ENCODE data around the gene SPAG7. TPM values are rescaled to one million over a fixed set of nuclear protein-coding genes. Genes with fewer than 3 reads are reported as not detected.
"Not testable (repeated sequence)": the region's sequence is repeated elsewhere in the genome, so short reads cannot be mapped to it uniquely, and the experiment has no call there.

The SPAG7 gene
- total RNA-seq, 2 experiments from 2014 or later: 54.4 to 58.9 TPM

GRCh38 chr17:4931963-4932362 is 35.7 kb downstream of the SPAG7 start, which contains the start of gene GP1BA:
TSS of gene GP1BA (plus strand) at chr17:4932277. CDS start at chr17:4932605, 328 bp downstream.
- Histone ChIP-seq H3K79me2 (ENCODE audit: insufficient read depth, low read depth, low read length) (no peaks in the 10 kb centered on the region), H3K4me3 (ENCODE audit: low read depth, low read length, poor library complexity, severe bottlenecking) (no peak within 1 kb of the TSS), H3K9me3 (ENCODE audit: low read length) (no peaks in the 10 kb centered on the region), H3K9me2 (ENCODE audit: insufficient read depth, low read length) (no peaks in the 10 kb centered on the region), H3K4me2 (ENCODE audit: low read length) (no peak within 1 kb of the TSS), H3K36me3 (ENCODE audit: insufficient read depth, low read length) (peaks cover 29% of the 10 kb centered on the region), H2AFZ (ENCODE audit: low read length) (no peak within 1 kb of the TSS), H4K20me1 (ENCODE audit: insufficient read depth, low read length) (no peaks in the 10 kb centered on the region), H3K27ac (ENCODE audit: low read depth, low read length, poor library complexity, severe bottlenecking) (no peak within 1 kb of the TSS), H3K4me1 (ENCODE audit: insufficient read depth, low read length, poor library complexity, severe bottlenecking) (peaks cover 3% of the 10 kb centered on the region)
- ChIA-PET POLR2A (no interaction called here), CTCF (ENCODE audit: unreplicated experiment) (no interaction called here)
- no peak for DNase-seq (ENCODE audit: low spot score)
- TF ChIP-seq CTCF (conservative IDR thresholded peaks at IDR 0.05; ENCODE audit: low read length) (no peak), EZH2phosphoT487 (IDR thresholded peaks at IDR 0.05; ENCODE audit: borderline replicate concordance, low read depth, low read length) (no peak)
- intact Hi-C loops (cut with micrococcal nuclease; ENCODE audit: unreplicated experiment): no loop called here
- no TSS peak for BruUV-seq (replicated peaks)

- CTCF ChIA-PET (ENCODE audit: unreplicated experiment): no interaction called here
- intact Hi-C loops (cut with micrococcal nuclease; ENCODE audit: unreplicated experiment): no loop called here
Measured at GRCh38 chr17:4928881-4929280, 38.7 kb downstream of the SPAG7 start.

GRCh38 chr17:4926577-4927335 is 40.9 kb downstream of the SPAG7 start:
- intact Hi-C loops (cut with micrococcal nuclease; ENCODE audit: unreplicated experiment); H3K9me3 ChIP-seq (ENCODE audit: low read length); H3K4me1 ChIP-seq (ENCODE audit: insufficient read depth, low read length, poor library complexity, severe bottlenecking); H4K20me1 ChIP-seq (ENCODE audit: insufficient read depth, low read length); H3K4me3 ChIP-seq (ENCODE audit: low read depth, low read length, poor library complexity, severe bottlenecking); CTCF ChIA-PET (ENCODE audit: unreplicated experiment); DNase-seq (ENCODE audit: low spot score); H2AFZ ChIP-seq (ENCODE audit: low read length); H3K79me2 ChIP-seq (ENCODE audit: insufficient read depth, low read depth, low read length); H3K27ac ChIP-seq (ENCODE audit: low read depth, low read length, poor library complexity, severe bottlenecking); H3K9me2 ChIP-seq (ENCODE audit: insufficient read depth, low read length); H3K4me2 ChIP-seq (ENCODE audit: low read length); BruUV-seq (replicated peaks): not testable (repeated sequence)
- peaks cover 14% of the 10 kb centered on the region for H3K36me3 ChIP-seq (ENCODE audit: insufficient read depth, low read length)
- POLR2A ChIA-PET: interaction anchor here (0.7 kb wide), 1 partner anchor 349 kb away, joined by 3 read pairs; no protein-coding TSS in a partner anchor

More at GRCh38 chr17:4928881-4929280, 38.7 kb downstream of the SPAG7 start:
- Histone ChIP-seq H3K9me2 (ENCODE audit: insufficient read depth, low read length) (no peaks in the 10 kb centered on the region), H3K36me3 (ENCODE audit: insufficient read depth, low read length) (peaks cover 14% of the 10 kb centered on the region), H3K79me2 (ENCODE audit: insufficient read depth, low read depth, low read length) (no peaks in the 10 kb centered on the region), H3K27ac (ENCODE audit: low read depth, low read length, poor library complexity, severe bottlenecking) (no peak overlapping the region), H3K4me1 (ENCODE audit: insufficient read depth, low read length, poor library complexity, severe bottlenecking) (no peaks in the 10 kb centered on the region), H2AFZ (ENCODE audit: low read length) (no peak overlapping the region), H4K20me1 (ENCODE audit: insufficient read depth, low read length) (no peaks in the 10 kb centered on the region), H3K4me2 (ENCODE audit: low read length) (no peak overlapping the region), H3K9me3 (ENCODE audit: low read length) (no peaks in the 10 kb centered on the region), H3K4me3 (ENCODE audit: low read depth, low read length, poor library complexity, severe bottlenecking) (no peak overlapping the region)
- DNase-seq (ENCODE audit: low spot score): no peak
- no peak for TF ChIP-seq EZH2phosphoT487 (IDR thresholded peaks at IDR 0.05; ENCODE audit: borderline replicate concordance, low read depth, low read length)
- TF ChIP-seq CTCF (conservative IDR thresholded peaks at IDR 0.05; ENCODE audit: low read length): no peak
- POLR2A ChIA-PET: interaction anchor here (0.7 to 1.4 kb wide), 2 partner anchors 10 to 71 kb away, joined by 3 to 5 read pairs; partner anchors contain the start of gene SLC25A11
- no TSS peak for BruUV-seq (replicated peaks)
